HCT116 (cell line): Measurements from ENCODE around the gene PBXIP1. TPM values are rescaled to one million over a fixed set of nuclear protein-coding genes. Genes with fewer than 3 reads are reported as not detected.
A peak's percentile ranks its signal among the peaks of the same experiment; 100 is the strongest.

Experiments
- ATAC-seq: fragments of 200-7000 bp; cut with Tn5 transposase; 2 replicates; pipeline ENCODE4 v1.9.1; 2020; ENCODE audit warnings: mild to moderate bottlenecking, moderate library complexity
- BruUV-seq: library from RNA; stranded (reverse); fragments of 400-500 nt; replicated peaks from 2 replicates; lab custom pipeline; 2021; lab: Mats Ljungman, UMichigan
- CTCF ChIA-PET: fragments of 300-600 bp; sonication (Branson Sonifier 250); formaldehyde crosslinking; loops from one replicate; lab custom pipeline; 2021; ENCODE audit warnings: antibody characterized with exemption; lab: Charles Lee
- POLR2A ChIA-PET: fragments of 300-600, 350-600 bp; sonication (Branson Sonifier 250); formaldehyde crosslinking; loops from one replicate; lab custom pipeline; 2021; ENCODE audit warnings: antibody characterized with exemption; lab: Charles Lee
- RAD21 ChIA-PET, 2 experiments: fragments of 300-600 bp; sonication (Branson Sonifier 250); formaldehyde crosslinking; loops; one replicate each; lab custom pipeline; 2023; ENCODE audit warnings: low total read pairs in 2 of 2; ENCODE audit not compliant: uncharacterized antibody in 2 of 2, unreplicated experiment in 2 of 2, low non-redundant PET in 1 of 2; lab: Charles Lee
- DNase-seq: peaks from one replicate; pipeline ENCODE4 v3.0.0-alpha.2; 2010; ENCODE audit warnings: low read depth, low spot score
- H2AFZ ChIP-seq: fragments of 200-600 bp; shearing (Covaris generic), sonication (generic); 2 replicates; pipeline ENCODE4 v1.6.1; 2017; ENCODE audit warnings: low read depth, mixed run types, mixed read lengths, antibody characterized with exemption, low read length; ENCODE audit not compliant: poor library complexity, severe bottlenecking
- H3K27ac ChIP-seq: 2 replicates; pipeline ENCODE4 v1.5.1; 2012; ENCODE audit warnings: low read depth, low read length
- H3K27me3 ChIP-seq: fragments of 200-600 bp; sonication (generic); 2 replicates; pipeline ENCODE4 v1.6.1; 2016; ENCODE audit warnings: mixed run types, low read length, mixed read lengths; ENCODE audit not compliant: insufficient read depth
- H3K36me3 ChIP-seq, 2 experiments: fragments of 200-500 bp in 1 of 2; fragments of 200-600 bp in 1 of 2; sonication (Bioruptor generic) in 1 of 2; sonication (generic) in 1 of 2; 2 replicates each; pipeline versions ENCODE4 v1.5.1 to v1.6.1; 2014 to 2016; ENCODE audit warnings: low read length in 2 of 2, inconsistent platforms in 1 of 2, mixed read lengths in 1 of 2, mixed run types in 1 of 2; ENCODE audit not compliant: insufficient read depth in 2 of 2, control insufficient read depth in 1 of 2
- H3K4me1 ChIP-seq, 2 experiments: fragments of 200-600 bp in 1 of 2; sonication (generic) in 1 of 2; 2 replicates each; pipeline versions ENCODE4 v1.5.1 to v1.6.1; 2012 to 2017; ENCODE audit warnings: low read length in 2 of 2, inconsistent platforms in 1 of 2, mild to moderate bottlenecking in 1 of 2, mixed read lengths in 1 of 2, mixed run types in 1 of 2, moderate library complexity in 1 of 2; ENCODE audit not compliant: insufficient read depth in 2 of 2, control insufficient read depth in 1 of 2
- H3K4me2 ChIP-seq: fragments of 200-600 bp; sonication (generic); 2 replicates; pipeline ENCODE4 v1.6.1; 2017; ENCODE audit warnings: mixed run types, low read length, mixed read lengths
- H3K4me3 ChIP-seq, 2 experiments: fragments of 200-600 bp in 1 of 2; sonication (generic) in 1 of 2; replicated peaks in 1 of 2; 2 replicates each; pipeline ENCODE4 v1.5.1; 2011 to 2016; ENCODE audit warnings: low read length in 2 of 2, control low read depth in 1 of 2, low read depth in 1 of 2, mild to moderate bottlenecking in 1 of 2, mixed read lengths in 1 of 2, mixed run types in 1 of 2
- H3K79me2 ChIP-seq: fragments of 200-600 bp; sonication (generic); 2 replicates; pipeline ENCODE4 v1.6.1; 2017; ENCODE audit warnings: mild to moderate bottlenecking, mixed run types, low read length, moderate library complexity, mixed read lengths; ENCODE audit not compliant: insufficient read depth
- H3K9ac ChIP-seq: fragments of 200-600 bp; sonication (generic); 2 replicates; pipeline ENCODE4 v1.6.1; 2016; ENCODE audit warnings: low read length, mixed read lengths
- H3K9me2 ChIP-seq: fragments of 200-600 bp; sonication (generic), shearing (Covaris generic); 2 replicates; pipeline ENCODE4 v1.6.1; 2017; ENCODE audit warnings: mixed run types, mild to moderate bottlenecking, moderate library complexity; ENCODE audit not compliant: insufficient read depth
- H3K9me3 ChIP-seq, 2 experiments: fragments of 200-500 bp in 1 of 2; fragments of 200-600 bp in 1 of 2; sonication (Bioruptor generic) in 1 of 2; sonication (generic) in 1 of 2; 2 replicates each; pipeline ENCODE4 v1.6.1; 2014 to 2017; ENCODE audit warnings: low read length in 2 of 2, mixed read lengths in 2 of 2, inconsistent platforms in 1 of 2, low read depth in 1 of 2, mild to moderate bottlenecking in 1 of 2, mixed run types in 1 of 2, moderate library complexity in 1 of 2; ENCODE audit not compliant: control insufficient read depth in 1 of 2, insufficient read depth in 1 of 2
- H4K20me1 ChIP-seq: fragments of 200-600 bp; sonication (generic), shearing (Covaris generic); 2 replicates; pipeline ENCODE4 v1.6.1; 2017; ENCODE audit warnings: mixed run types, mild to moderate bottlenecking, moderate library complexity; ENCODE audit not compliant: insufficient read depth
- ELF1 ChIP-seq: IDR thresholded peaks from 2 replicates; pipeline ENCODE4 v1.6.1; 2012; ENCODE audit warnings: low read depth, borderline replicate concordance
- EZH2phosphoT487 ChIP-seq: fragments of 200-600 bp; IDR thresholded peaks from 2 replicates; pipeline ENCODE4 v1.6.1; 2018; ENCODE audit warnings: antibody characterized with exemption, borderline replicate concordance
- FOSL1 ChIP-seq: IDR thresholded peaks from 2 replicates; pipeline ENCODE4 v1.6.1; 2012; ENCODE audit warnings: low read depth
- JUND ChIP-seq: IDR thresholded peaks from 2 replicates; pipeline ENCODE4 v1.6.1; 2012
- POLR2A ChIP-seq: IDR thresholded peaks from 2 replicates; pipeline ENCODE4 v1.7.0; 2011; ENCODE audit warnings: borderline replicate concordance; ENCODE audit not compliant: insufficient read depth, insufficient read length; ENCODE audit errors: extremely low read depth
- RAD21 ChIP-seq: IDR thresholded peaks from 2 replicates; pipeline ENCODE4 v1.6.1; 2012; ENCODE audit warnings: low read depth, mild to moderate bottlenecking
- SRF ChIP-seq: IDR thresholded peaks from 2 replicates; pipeline ENCODE4 v1.6.1; 2012; ENCODE audit warnings: low read depth
- TCF7L2 ChIP-seq: IDR thresholded peaks from 2 replicates; pipeline ENCODE4 v1.7.0; 2011; ENCODE audit warnings: borderline replicate concordance, inconsistent platforms; ENCODE audit not compliant: insufficient read depth, insufficient read length; ENCODE audit errors: extremely low read depth
- intact Hi-C: fragments of 100-400 bp; cut with micrococcal nuclease; formaldehyde crosslinking; loops from 2 replicates; pipeline ENCODE4 v1.10.0; 2022
- total RNA-seq: library from RNA; stranded (reverse); gene quantifications from one replicate; pipeline ENCODE4 v1.2.1, GENCODE V29; 2021; ENCODE audit not compliant: unreplicated experiment
- TF ChIP-seq, protein P1 (sequence below), 3 experiments: fragments of 200-600 bp in 1 of 3; sonication (generic) in 1 of 3; IDR thresholded peaks in 2 of 3; conservative IDR thresholded peaks in 1 of 3; 2 replicates each; pipeline ENCODE4 v1.5.1; 2012 to 2017; ENCODE audit warnings: low read depth in 2 of 3, low read length in 2 of 3, antibody characterized with exemption in 1 of 3, borderline replicate concordance in 1 of 3, control low read depth in 1 of 3, mild to moderate bottlenecking in 1 of 3, mixed read lengths in 1 of 3, mixed run types in 1 of 3, moderate library complexity in 1 of 3; ENCODE audit not compliant: insufficient read depth in 1 of 3

PBXIP1 gene
- total RNA-seq, 1 experiment from 2014 or later = 12.6 TPM

DNA sequence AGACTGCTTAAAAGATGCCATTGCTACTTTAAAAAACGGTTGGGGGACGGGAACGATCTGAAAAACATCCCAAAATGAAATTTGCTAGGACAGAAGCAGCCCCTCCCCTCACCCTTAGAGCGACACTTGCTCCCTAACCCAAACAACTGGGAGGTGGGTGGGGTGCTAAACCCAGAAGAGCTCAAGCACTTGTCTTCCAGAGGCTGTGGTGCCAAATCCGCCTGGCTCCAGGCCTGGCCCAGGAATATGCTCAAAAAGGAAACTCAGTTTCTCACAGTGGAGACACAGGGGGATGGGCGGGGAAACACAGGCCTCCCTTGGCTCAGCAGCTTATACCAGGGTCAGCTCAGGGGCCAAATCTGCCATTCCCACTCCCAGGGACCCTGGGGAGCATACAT, 644 bp upstream of the PBXIP1 start (continued):
- TF ChIP-seq RAD21 = no peak
- no peak for TF ChIP-seq FOSL1
- no peak for TF ChIP-seq TCF7L2
- no peak for TF ChIP-seq EZH2phosphoT487
- TF ChIP-seq JUND = no peak
- TF ChIP-seq, protein P1, sequence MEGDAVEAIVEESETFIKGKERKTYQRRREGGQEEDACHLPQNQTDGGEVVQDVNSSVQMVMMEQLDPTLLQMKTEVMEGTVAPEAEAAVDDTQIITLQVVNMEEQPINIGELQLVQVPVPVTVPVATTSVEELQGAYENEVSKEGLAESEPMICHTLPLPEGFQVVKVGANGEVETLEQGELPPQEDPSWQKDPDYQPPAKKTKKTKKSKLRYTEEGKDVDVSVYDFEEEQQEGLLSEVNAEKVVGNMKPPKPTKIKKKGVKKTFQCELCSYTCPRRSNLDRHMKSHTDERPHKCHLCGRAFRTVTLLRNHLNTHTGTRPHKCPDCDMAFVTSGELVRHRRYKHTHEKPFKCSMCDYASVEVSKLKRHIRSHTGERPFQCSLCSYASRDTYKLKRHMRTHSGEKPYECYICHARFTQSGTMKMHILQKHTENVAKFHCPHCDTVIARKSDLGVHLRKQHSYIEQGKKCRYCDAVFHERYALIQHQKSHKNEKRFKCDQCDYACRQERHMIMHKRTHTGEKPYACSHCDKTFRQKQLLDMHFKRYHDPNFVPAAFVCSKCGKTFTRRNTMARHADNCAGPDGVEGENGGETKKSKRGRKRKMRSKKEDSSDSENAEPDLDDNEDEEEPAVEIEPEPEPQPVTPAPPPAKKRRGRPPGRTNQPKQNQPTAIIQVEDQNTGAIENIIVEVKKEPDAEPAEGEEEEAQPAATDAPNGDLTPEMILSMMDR (IDR thresholded peaks at IDR 0.05 in 2 of 3, conservative IDR thresholded peaks at IDR 0.05 in 1 of 3; ENCODE audit: borderline replicate concordance in 1 of 3, insufficient read depth in 1 of 3, low read depth in 2 of 3, low read length in 2 of 3) = no peak
- TF ChIP-seq POLR2A = no peak
- TF ChIP-seq, all 23 proteins: peak for 0

DNA sequence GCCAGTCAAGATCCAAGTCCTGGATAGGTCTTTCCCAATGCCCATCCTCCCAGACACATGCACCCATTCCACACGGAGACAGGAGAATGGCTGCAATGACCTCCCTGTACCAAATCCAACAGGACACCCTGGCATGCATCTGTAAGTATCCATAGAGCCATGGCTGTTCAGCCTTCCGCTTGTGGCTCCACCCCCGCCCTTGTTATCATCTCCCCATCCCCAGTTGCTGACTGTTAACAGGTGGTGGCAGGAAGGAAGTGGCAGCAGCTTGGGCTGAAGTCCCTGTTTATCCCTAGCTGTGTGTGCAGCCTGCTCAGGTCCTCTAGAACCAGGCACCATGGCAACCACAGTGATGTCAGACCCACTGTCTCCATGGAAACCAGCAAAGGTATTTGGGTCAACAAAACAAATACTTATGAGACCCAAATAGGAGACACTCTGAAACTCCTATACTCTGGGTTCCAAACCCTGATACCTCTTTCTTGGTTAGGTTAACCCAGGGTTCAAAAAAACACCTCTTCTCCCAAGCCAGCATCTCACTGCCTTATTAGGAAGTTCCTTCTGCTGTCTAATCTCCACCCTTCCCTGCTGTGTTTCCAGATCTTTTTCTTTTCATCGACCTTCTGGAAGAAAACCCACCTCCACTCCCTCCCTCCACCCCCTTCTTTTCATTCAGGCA, 721 bp downstream of the PBXIP1 start:
- TF ChIP-seq ELF1 = no peak
- 0 out of 2 replicates have a peak, but pooled peaks have one; percentile 45 for TF ChIP-seq SRF
- no peak for DNase-seq
- BruUV-seq = no TSS peak
- Histone ChIP-seq H3K9me3 (no peaks in the 10 kb centered on the region), H3K4me3 (peak overlapping the region; percentile 60 to 62), H3K27me3 (no peaks in the 10 kb centered on the region), H3K4me2 (peak overlapping the region; percentile 87), H2AFZ (no peak overlapping the region), H3K4me1 (peaks cover 14 to 33% of the 10 kb centered on the region in 2 experiments), H3K27ac (no peak overlapping the region), H3K79me2 (peaks cover 2% of the 10 kb centered on the region), H3K9me2 (no peaks in the 10 kb centered on the region), H3K36me3 (peaks cover 3 to 13% of the 10 kb centered on the region in 2 experiments; a peak in 2 of 4 replicates), H3K9ac (peak overlapping the region; percentile 56), H4K20me1 (no peaks in the 10 kb centered on the region)
- ChIA-PET POLR2A (interaction anchor here (0.8 to 2.4 kb wide), 3 partner anchors 12 to 18 kb away, joined by 4 to 10 read pairs (median 9); partner anchors contain the start of gene SHC1), RAD21 (interaction anchor here in 1 of 2 experiments (1.0 kb wide), 1 partner anchor 96 kb away, joined by 4 read pairs; the partner anchor contains the start of gene ADAM15), CTCF (interaction anchor here (0.8 to 1.3 kb wide), 5 partner anchors 18 to 408 kb away, joined by 3 to 5 read pairs (median 4); partner anchors contain the start of gene ADAM15)
- ATAC-seq = no peak
- intact Hi-C loops = no loop called here
